Endothelial cell of umbilical vein (primary cell): Measurements from ENCODE around the gene YWHAG. TPM values are rescaled to one million over a fixed set of nuclear protein-coding genes. Genes with fewer than 3 reads are reported as not detected.

Experiments used
- BruUV-seq: library from RNA; stranded (reverse); fragments of 400-500 nt; replicated peaks from 2 replicates; lab custom pipeline; 2021; lab: Mats Ljungman, UMichigan
- CTCF ChIA-PET: fragments of 300-600, 350-600 bp; sonication (Branson Sonifier 250); formaldehyde crosslinking; loops from one replicate; lab custom pipeline; 2021; ENCODE audit warnings: antibody characterized with exemption, inconsistent platforms; lab: Charles Lee
- POLR2A ChIA-PET: fragments of 300-600, 350-600 bp; sonication (Branson Sonifier 250); formaldehyde crosslinking; loops from one replicate; lab custom pipeline; 2021; ENCODE audit warnings: antibody characterized with exemption, inconsistent platforms; lab: Charles Lee
- DNase-seq: peaks from one replicate; pipeline ENCODE4 v3.0.0-alpha.2; 2011; ENCODE audit warnings: low read depth, low spot score
- FAIRE-seq: peaks from 2 replicates; lab custom pipeline; 2011; peaks lifted over from hg19 to GRCh38; lab: Jason Lieb, UNC
- H2AFZ ChIP-seq: 2 replicates; pipeline ENCODE4 v1.6.0; 2012; ENCODE audit warnings: low read depth, low read length, control low read depth, inconsistent platforms
- H3K27ac ChIP-seq: 2 replicates; pipeline ENCODE4 v1.5.1; 2011; ENCODE audit warnings: low read depth, mild to moderate bottlenecking, control low read depth, low read length, moderate library complexity; ENCODE audit not compliant: insufficient read depth
- H3K27me3 ChIP-seq, 2 experiments: 2 replicates each; pipeline versions ENCODE4 v1.6.0 to v1.6.1; 2011; ENCODE audit warnings: low read length in 2 of 2, mixed read lengths in 1 of 2; ENCODE audit not compliant: control insufficient read depth in 2 of 2, insufficient read depth in 2 of 2
- H3K36me3 ChIP-seq, 2 experiments: 2 replicates in 1 of 2; 3 replicates in 1 of 2; pipeline ENCODE4 v1.5.1; 2011; ENCODE audit warnings: low read length in 2 of 2, mild to moderate bottlenecking in 1 of 2, moderate library complexity in 1 of 2; ENCODE audit not compliant: control insufficient read depth in 2 of 2, insufficient read depth in 2 of 2; ENCODE audit errors: extremely low read depth in 1 of 2
- H3K4me1 ChIP-seq: 3 replicates; pipeline ENCODE4 v1.5.1; 2011; ENCODE audit warnings: mild to moderate bottlenecking, low read length; ENCODE audit not compliant: control insufficient read depth, insufficient read depth; ENCODE audit errors: extremely low read depth
- H3K4me2 ChIP-seq: 2 replicates; pipeline ENCODE4 v1.6.1; 2011; ENCODE audit warnings: low read length, control low read depth, mixed read lengths; ENCODE audit not compliant: insufficient read depth
- H3K4me3 ChIP-seq, 3 experiments: fragments of 200-600 bp in 1 of 3; sonication (generic), shearing (Covaris generic) in 1 of 3; replicated peaks in 1 of 3; 2 replicates each; pipeline ENCODE4 v1.5.1; 2011 to 2016; ENCODE audit warnings: control low read depth in 3 of 3, low read length in 3 of 3, mild to moderate bottlenecking in 2 of 3, inconsistent platforms in 1 of 3, low read depth in 1 of 3, moderate library complexity in 1 of 3; ENCODE audit not compliant: insufficient read depth in 1 of 3
- H3K79me2 ChIP-seq: 2 replicates; pipeline ENCODE4 v1.6.0; 2012; ENCODE audit warnings: low read length, inconsistent platforms; ENCODE audit not compliant: control insufficient read depth, insufficient read depth
- H3K9ac ChIP-seq: replicated peaks from 2 replicates; pipeline ENCODE3; 2011; ENCODE audit warnings: low read length, control low read depth; ENCODE audit not compliant: insufficient read depth; ENCODE audit errors: extremely low read depth
- H3K9me1 ChIP-seq: replicated peaks from 3 replicates; pipeline ENCODE4 v1.6.0; 2011; ENCODE audit warnings: mild to moderate bottlenecking, low read length; ENCODE audit not compliant: control insufficient read depth, insufficient read depth; ENCODE audit errors: extremely low read depth
- H3K9me3 ChIP-seq: replicated peaks from 2 replicates; pipeline ENCODE4 v1.5.1; 2012; ENCODE audit warnings: low read length, inconsistent platforms; ENCODE audit not compliant: control insufficient read depth, insufficient read depth
- H4K20me1 ChIP-seq: replicated peaks from 2 replicates; pipeline ENCODE3; 2011; ENCODE audit warnings: mild to moderate bottlenecking, low read length; ENCODE audit not compliant: control insufficient read depth, insufficient read depth; ENCODE audit errors: extremely low read depth
- EZH2 ChIP-seq: IDR thresholded peaks from 2 replicates; pipeline ENCODE4 v1.6.1; 2012; ENCODE audit warnings: borderline replicate concordance, low read depth, mild to moderate bottlenecking, moderate library complexity, low read length, inconsistent platforms; ENCODE audit not compliant: severe bottlenecking
- FOS ChIP-seq: IDR thresholded peaks from 2 replicates; pipeline ENCODE4 v1.6.1; 2011; ENCODE audit warnings: mild to moderate bottlenecking, low read length, moderate library complexity, borderline replicate concordance; ENCODE audit not compliant: insufficient read depth
- JUN ChIP-seq: IDR thresholded peaks from 2 replicates; pipeline ENCODE4 v1.6.1; 2011; ENCODE audit warnings: borderline replicate concordance, low read depth; ENCODE audit not compliant: insufficient read length, insufficient read depth
- POLR2A ChIP-seq: IDR thresholded peaks from 2 replicates; pipeline ENCODE4 v1.6.1; 2012; ENCODE audit warnings: low read depth, mild to moderate bottlenecking, control low read depth, low read length
- dilution Hi-C: fragments of 300-500 bp; cut with MboI; formaldehyde crosslinking; loops from one replicate; pipeline ENCODE4 v1.15.0; 2019; ENCODE audit warnings: low sequenced_read_pairs; ENCODE audit not compliant: extremely low pct_ligation_motif_present
- intact Hi-C: fragments of 100-400 bp; cut with micrococcal nuclease; formaldehyde crosslinking; loops from one replicate; pipeline ENCODE4 v1.10.0; 2022
- polyA plus RNA-seq, 4 experiments: library from polyadenylated mRNA; depleted of rRNA in 3 of 4; stranded (reverse) in 3 of 4; unstranded in 1 of 4; fragments of >200 nt; gene quantifications; 2 replicates each; pipeline versions ENCODE4 v1.2.1 to v1.2.3, GENCODE V29; 2011 to 2012; ENCODE audit warnings: missing spikeins in 1 of 4
- total RNA-seq: library from RNA; stranded (reverse); gene quantifications from 2 replicates; pipeline ENCODE4 v1.2.3, GENCODE V29; 2021
- TF ChIP-seq, protein P1 (sequence below), 2 donors: IDR thresholded peaks; 1 replicate in 1 of 2; 2 replicates in 1 of 2; pipeline ENCODE4 v1.5.1; 2011; ENCODE audit warnings: low read length in 2 of 2, mild to moderate bottlenecking in 2 of 2, moderate library complexity in 2 of 2, control low read depth in 1 of 2, inconsistent platforms in 1 of 2, low read depth in 1 of 2; ENCODE audit not compliant: insufficient read depth in 1 of 2; ENCODE audit errors: extremely low read depth in 1 of 2
- TF ChIP-seq, protein P2 (sequence below): IDR thresholded peaks from 2 replicates; pipeline ENCODE4 v1.6.1; 2011; ENCODE audit not compliant: insufficient read depth, insufficient read length

The YWHAG gene
- total and polyA plus RNA-seq, 2 donors (not counting 3 experiments of a cell fraction or from before 2014, with no cell fraction given), result 55.6 to 205 TPM

DNA sequence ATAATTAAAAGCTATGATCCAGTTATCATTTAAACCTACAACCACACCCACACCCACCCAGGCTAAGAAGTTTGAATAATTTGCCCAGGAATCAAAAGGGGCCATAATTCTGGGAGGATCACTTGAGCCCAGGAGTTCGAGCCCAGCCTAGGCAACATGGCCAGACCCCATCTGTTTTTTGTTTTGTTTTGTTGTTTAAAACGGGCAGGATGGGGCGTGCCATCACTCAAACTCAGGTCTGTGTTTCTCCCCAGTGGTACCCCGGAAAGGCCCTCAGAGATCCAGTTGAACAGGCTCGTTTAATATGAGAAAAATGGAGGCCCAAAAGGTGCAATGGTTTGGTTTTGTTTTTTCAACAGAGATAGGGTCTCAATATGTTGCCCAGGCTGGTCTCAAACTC is 33.0 kb downstream of the YWHAG start:
- ChIA-PET CTCF (no interaction called here), POLR2A (interaction anchor here (1.4 kb wide), 1 partner anchor 10 kb away, joined by 3 read pairs; no protein-coding TSS in a partner anchor)
- H3K4me3 ChIP-seq, result no peak overlapping the region
- H3K4me1 ChIP-seq, result peaks cover 9% of the 10 kb centered on the region
- peaks cover 6% of the 10 kb centered on the region for H4K20me1 ChIP-seq
- H2AFZ ChIP-seq, result no peak overlapping the region
- dilution Hi-C loops (no loop called here), intact Hi-C loops (no loop called here)
- FAIRE-seq (no peak), DNase-seq (no peak)
- H3K9me3 ChIP-seq, result no peaks in the 10 kb centered on the region
- no peaks in the 10 kb centered on the region for H3K9me1 ChIP-seq
- no TSS peak for BruUV-seq
- H3K4me2 ChIP-seq, result no peak overlapping the region
- H3K27ac ChIP-seq, result no peak overlapping the region
- no peaks in the 10 kb centered on the region for H3K27me3 ChIP-seq
- peaks cover 7 to 18% of the 10 kb centered on the region in 2 experiments for H3K36me3 ChIP-seq
- H3K9ac ChIP-seq, result no peak overlapping the region
- H3K79me2 ChIP-seq, result peaks cover 65% of the 10 kb centered on the region
- TF ChIP-seq, protein P1, sequence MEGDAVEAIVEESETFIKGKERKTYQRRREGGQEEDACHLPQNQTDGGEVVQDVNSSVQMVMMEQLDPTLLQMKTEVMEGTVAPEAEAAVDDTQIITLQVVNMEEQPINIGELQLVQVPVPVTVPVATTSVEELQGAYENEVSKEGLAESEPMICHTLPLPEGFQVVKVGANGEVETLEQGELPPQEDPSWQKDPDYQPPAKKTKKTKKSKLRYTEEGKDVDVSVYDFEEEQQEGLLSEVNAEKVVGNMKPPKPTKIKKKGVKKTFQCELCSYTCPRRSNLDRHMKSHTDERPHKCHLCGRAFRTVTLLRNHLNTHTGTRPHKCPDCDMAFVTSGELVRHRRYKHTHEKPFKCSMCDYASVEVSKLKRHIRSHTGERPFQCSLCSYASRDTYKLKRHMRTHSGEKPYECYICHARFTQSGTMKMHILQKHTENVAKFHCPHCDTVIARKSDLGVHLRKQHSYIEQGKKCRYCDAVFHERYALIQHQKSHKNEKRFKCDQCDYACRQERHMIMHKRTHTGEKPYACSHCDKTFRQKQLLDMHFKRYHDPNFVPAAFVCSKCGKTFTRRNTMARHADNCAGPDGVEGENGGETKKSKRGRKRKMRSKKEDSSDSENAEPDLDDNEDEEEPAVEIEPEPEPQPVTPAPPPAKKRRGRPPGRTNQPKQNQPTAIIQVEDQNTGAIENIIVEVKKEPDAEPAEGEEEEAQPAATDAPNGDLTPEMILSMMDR (IDR thresholded peaks at IDR 0.05; ENCODE audit: extremely low read depth in 1 of 2, insufficient read depth in 1 of 2, low read depth in 1 of 2, low read length in 2 of 2), result no peak
- no peak for TF ChIP-seq EZH2
- TF ChIP-seq FOS, result no peak
- no peak for TF ChIP-seq POLR2A
- TF ChIP-seq JUN, result no peak
- TF ChIP-seq, protein P2, sequence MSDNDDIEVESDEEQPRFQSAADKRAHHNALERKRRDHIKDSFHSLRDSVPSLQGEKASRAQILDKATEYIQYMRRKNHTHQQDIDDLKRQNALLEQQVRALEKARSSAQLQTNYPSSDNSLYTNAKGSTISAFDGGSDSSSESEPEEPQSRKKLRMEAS, result no peak
